Renal cortex interstitium (tissue), 11 donors: Measurements from ENCODE around the gene FNDC3B. TPM values are rescaled to one million over a fixed set of nuclear protein-coding genes. Genes with fewer than 3 reads are reported as not detected.
A peak's percentile ranks its signal among the peaks of the same experiment; 100 is the strongest.

Experiments used
- DNase-seq, 11 donors: peaks; one replicate each; pipeline ENCODE4 v3.0.0-alpha.2; 2013; ENCODE audit warnings: low read depth in 9 of 11, low spot score in 4 of 11; ENCODE audit errors: extremely low read depth in 1 of 11
- polyA plus RNA-seq, 3 donors: library from polyadenylated mRNA; unstranded; fragments of 120-200 nt; gene quantifications; one replicate each; pipeline ENCODE4 v1.2.1, GENCODE V29; 2013; ENCODE audit not compliant: insufficient read length in 3 of 3

FNDC3B gene
- polyA plus RNA-seq, 3 donors, result 55.0 to 61.0 (median 59.9) TPM

GRCh38 chr3:172100482-172100881 lies 61.1 kb downstream of the FNDC3B start:
- DNase-seq, result no peak

DNA sequence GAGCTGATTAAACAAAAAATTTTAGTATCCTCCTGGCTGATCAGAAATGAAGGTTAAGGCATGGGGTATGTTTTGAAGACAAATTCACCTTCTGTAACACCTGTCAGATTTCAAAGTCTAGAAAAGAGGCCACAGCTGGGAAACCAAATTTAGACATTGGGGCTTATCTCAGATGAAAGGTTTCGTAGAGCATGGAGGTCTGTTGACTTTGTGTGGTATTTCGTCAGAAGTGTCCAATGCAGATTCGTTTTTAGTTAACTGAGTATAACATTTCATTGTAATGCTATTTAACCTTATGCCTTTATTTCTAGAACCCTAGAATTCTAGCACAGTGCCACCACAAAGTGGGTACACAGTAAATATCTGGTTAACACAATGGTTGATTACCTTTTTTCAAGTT lies 61.7 kb downstream of the FNDC3B start:
- no peak for DNase-seq

DNA sequence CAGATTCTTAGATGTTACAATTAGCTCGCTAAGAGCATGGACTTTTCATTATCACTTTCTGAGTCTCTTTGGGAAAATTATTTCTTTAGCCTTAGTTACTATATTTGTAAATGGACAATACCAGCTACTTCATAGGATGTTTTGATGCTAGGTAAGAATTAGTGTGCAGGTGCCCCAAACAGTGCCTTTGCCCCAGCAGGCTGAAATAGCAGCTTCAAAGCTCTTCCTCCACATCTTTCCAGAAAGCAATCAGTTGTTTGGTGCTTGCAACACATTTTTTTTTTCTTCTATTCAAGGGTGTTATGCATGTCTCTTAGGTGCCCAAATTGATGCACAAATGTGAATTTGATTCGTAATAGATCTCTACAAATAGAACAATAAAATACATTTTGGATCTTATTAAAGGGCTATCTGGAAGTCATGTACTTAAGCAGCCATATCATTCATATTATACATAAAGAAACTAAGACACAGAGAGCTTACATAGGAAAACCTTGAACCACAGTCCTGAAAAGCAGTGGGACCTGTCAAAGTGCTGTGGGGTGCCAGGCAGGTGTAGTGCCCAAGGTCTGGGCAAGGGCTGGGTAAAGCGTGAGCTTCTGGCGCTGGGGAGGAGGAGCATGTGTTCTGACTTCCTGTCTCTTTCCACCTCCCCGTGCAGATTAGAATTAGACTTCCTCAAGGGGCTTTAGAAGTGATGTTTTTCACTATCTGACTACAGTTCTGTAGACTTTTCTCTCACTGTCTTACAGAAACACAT lies 62.9 kb downstream of the FNDC3B start:
- no peak for DNase-seq

DNA sequence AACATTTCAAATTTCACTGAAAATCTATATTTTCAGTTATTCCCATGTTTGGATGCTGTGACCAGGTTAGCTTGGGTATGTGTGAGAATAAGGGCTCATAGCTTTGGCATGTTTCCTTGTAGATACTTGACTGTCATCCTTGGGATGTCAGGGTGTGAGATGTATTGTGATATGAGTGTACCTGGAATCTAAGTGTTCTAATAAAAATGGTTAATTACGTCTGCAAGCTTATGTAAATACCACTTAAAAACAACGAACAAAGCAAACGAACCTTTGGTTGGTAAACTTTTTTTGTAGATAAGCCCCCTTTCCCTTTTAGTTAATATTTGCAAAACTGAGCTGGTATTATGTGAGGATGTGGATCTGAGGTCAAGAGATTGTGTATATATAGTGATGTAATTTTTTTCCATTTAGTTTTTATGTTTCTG lies 63.5 kb downstream of the FNDC3B start:
- no peak for DNase-seq

- no peak for DNase-seq
These were observed 64.3 kb downstream of the FNDC3B start for GRCh38 chr3:172103724-172104123.

- peak in 8 of 11 donors; percentile 22 to 78 (median 57) for DNase-seq
These were observed 65.2 kb downstream of the FNDC3B start for GRCh38 chr3:172104471-172105072.

DNA sequence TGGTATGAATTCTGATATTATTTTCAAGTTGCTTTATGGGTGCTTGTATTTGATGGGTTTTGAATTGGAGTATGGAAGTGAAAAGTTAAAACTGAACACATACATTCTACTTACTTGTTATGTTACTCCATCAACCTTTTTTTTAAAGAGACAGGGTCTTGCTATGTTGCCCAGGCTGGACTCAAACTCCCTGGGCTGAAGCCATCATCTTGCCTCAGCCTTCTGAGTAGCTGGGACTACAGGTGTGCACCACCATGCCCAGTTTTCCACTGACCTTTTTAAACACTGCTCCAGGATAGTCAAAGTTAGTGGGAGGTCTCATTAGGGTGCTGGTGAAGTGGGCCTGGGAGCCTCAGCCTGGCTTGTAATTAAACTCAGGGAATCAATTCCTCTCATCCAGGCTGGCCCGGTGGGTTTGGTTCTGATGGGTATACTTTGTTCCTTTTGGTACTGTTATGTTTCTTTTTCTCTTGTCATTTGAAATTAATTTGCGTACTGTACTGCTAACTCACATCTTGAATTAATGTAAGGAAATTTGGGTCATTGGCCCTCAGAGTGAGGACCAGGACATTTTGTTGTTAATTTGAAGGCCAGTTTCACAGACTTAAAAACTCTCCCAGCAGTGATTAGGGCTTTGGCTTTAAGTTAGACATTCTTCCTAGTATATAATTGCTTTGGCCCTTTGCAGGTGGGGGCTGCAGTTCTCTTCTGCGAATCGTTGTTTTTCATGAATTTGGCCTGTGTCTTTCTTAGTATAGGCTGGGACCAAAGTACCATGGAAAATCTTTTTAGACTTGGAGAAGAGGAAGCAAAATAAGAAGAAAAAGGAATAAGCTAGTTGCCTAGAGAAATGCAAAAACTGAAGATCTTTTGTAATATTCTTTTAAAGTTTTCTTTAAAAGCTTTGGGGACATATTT lies 66.9 kb downstream of the FNDC3B start:
- DNase-seq, result no peak

GRCh38 chr3:172106989-172107388 lies 67.6 kb downstream of the FNDC3B start:
- no peak for DNase-seq

DNA sequence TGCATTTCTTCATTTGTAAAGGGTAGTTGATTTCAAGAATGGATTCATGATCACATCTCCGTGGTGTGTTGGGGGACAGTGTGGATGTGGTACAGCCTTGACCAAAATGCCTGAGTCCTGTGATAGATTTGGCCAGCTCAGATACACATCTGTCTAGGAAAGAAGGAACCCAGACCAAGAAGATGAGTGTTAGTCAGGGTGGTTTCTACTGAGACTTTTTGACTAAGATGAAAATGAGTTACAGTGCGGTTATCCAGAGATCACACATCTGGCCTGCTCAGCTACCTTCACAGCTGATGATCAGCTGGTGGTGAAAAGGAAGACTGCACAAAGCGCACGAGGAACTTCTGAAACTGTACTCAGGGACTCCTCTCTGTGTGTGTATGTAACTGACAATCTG lies 68.0 kb downstream of the FNDC3B start:
- DNase-seq, result no peak

DNA sequence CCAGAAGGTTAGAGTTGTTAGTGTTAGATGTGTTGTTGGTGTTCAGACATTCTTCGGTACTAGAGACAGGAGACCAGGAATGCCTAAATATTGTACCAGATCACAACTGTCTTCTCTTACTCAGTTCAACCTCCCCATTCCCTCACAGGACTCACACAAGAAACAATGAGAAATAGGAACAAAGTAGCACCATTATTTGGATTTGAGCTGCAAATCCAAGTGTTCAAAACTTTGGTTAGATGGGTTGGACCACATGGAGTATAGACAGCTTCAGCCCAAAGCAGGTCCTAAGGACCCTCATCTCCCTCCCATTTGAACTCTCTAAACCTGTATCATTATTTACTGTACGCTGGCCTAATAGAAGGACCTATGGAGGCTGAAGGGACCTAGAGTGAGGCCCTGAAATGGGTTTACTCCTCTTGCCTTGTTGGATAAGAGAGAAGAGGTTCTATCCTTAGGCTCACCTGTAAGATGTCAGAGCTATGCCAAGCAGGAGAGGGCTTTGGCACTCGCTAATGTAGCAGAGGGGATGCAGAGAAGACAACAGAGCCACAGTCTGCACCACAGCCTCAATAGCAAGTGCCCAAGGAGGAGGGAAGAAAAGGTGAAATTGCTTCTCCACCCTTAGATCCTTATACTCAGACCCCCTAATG lies 70.9 kb downstream of the FNDC3B start:
- DNase-seq, result no peak

DNA sequence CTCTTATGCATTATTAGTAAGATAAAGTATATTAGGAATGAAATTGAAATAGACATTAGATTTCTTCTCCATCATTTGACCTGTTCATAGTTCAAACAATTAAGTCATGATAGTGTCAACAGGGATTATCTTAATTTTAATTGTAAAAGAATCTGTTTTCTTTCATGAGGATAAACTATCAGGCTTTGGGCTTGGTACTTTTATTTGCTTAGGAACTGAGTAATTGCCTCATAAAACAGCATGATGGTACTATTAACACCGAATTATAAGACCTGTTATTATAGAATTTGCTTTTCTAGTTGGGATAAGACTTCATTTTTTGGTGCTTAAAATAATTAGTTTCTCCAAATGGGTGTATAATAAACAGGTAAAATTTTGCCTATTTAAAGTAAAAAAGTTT lies 71.8 kb downstream of the FNDC3B start:
- DNase-seq, result no peak

DNA sequence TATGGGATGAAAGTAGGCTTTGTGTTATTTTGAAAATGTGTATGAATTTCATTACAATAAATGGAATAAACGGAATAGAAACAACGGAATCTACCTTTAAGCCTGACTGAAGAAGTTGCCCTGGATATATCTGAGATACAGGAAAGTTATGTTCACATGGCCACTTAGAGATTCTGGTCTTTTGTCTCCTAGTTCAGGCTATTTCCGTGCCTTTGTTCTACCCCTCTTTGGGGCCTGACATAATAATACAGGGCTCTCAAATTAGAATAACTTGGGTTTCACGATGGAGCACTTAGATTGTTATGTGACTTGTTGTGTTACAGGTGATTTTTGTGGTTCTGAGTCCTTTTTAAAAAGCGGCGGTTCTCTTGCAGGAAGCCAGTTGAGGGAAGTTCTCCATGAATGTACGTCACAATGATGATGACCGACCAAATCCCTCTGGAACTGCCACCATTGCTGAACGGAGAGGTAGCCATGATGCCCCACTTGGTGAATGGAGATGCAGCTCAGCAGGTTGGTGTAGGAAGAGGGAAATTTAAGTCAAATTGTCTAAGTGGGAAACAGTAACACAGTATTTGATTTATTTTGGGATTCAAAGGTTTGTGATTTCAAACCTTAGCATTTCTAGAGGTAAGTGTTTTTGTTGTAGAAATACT lies 72.8 kb downstream of the FNDC3B start:
- DNase-seq, result no peak

DNA sequence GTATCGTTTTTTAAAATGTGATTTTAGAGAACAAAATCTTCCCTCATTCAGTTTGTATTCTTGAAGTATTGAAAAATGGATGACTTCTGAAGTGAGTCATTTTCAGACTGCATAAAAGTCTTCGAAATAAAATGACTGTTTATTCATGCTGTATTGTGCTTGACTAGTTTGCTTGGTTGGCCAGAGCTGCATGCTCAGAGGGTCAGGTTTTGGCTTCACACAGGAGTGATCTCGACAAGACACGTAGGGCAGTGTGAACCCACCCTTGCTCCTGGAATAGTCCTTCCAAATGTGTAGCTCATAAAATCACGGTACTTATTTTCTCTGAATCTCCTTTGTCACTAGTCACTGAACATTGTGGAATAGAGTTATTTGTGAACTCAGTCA lies 73.3 kb downstream of the FNDC3B start:
- no peak for DNase-seq

GRCh38 chr3:172113710-172114109 lies 74.3 kb downstream of the FNDC3B start:
- DNase-seq, result no peak

DNA sequence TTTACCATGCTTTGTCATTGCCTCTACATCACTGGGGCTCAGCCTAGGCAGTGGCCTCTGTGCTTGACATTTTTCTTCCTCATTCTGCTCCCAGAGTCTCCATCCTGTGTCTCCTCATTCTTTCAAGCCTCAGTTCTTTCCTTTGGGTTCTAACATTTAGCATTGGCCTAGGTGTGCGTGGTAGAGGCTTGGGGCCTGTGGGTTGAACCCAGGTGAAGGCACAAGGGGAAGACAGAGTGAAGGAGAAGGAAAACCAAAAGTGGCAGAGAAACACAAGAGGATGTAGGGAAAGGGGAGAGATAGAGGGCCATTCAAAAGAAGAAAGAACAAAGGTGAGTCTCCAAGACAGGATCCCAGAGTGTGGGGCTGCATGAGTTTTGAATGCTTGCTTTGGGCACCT lies 75.7 kb downstream of the FNDC3B start:
- no peak for DNase-seq

GRCh38 chr3:172115787-172116186 lies 76.4 kb downstream of the FNDC3B start:
- no peak for DNase-seq

GRCh38 chr3:172118019-172118418 lies 78.6 kb downstream of the FNDC3B start:
- no peak for DNase-seq

DNA sequence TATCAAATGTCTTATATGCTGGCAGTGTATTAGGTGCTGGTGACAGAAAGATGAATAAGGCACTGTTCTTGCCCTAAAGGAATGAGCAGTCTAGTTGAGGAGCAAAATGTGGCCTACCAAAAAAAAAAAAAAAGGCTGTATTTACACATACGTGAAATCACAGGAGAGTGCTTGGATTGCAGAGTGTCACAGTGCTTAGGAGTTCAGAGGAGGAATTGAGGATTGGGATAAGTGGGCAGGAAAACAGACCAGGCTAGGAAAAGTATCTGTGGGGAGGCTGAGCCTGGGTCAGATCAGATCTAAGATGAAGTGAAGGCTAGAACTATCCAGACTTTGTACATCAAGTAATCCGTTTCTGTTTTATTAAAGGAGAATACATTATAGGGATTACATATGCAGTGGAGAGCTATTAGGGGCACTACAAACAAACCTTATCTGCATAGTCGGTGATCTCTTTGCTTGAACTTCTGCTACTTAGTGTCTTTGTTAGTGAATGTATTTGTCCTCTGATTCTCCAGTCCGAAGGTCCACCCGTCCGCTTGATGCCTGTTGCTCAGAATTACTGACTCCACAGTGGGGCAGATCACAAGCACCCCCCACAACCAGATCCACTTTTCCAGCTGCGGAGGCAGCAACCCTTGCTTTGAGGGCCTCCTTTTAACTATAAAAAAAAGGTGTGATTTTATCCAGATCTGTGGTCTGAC lies 80.0 kb downstream of the FNDC3B start:
- DNase-seq, result no peak
